ENCODE measurements around the gene ZNF763.
"Not testable (repeated sequence)": the region's sequence is repeated elsewhere in the genome, so short reads cannot be mapped to it uniquely, and the experiment has no call there.

ZNF763 gene

GRCh38 chr19:11964858-11965645, at the start of gene ZNF763:
Gene ZNF763, plus strand, starts transcription at chr19:11965040. Its CDS starts 169 bp downstream, at chr19:11965209.
- DNase-seq (ENCODE audit: low read depth) = peak; percentile 85

- no peak for DNase-seq (ENCODE audit: low read depth)
Observed at GRCh38 chr19:11921852-11922495, 42.9 kb upstream of the ZNF763 start.

GRCh38 chr19:11924886-11925650, 39.8 kb upstream of the ZNF763 start, which contains the start of gene ZNF700:
Gene ZNF700, plus strand, starts transcription at chr19:11925107. Its CDS starts 104 bp downstream, at chr19:11925211.
- DNase-seq (ENCODE audit: low read depth) = peak; percentile 93

GRCh38 chr19:11925651-11926187, 39.1 kb upstream of the ZNF763 start:
- DNase-seq (ENCODE audit: low read depth) = not testable (repeated sequence)

GRCh38 chr19:11927227-11927626, 37.6 kb upstream of the ZNF763 start:
- no peak for DNase-seq (ENCODE audit: low read depth)

GRCh38 chr19:11931051-11931450, 33.8 kb upstream of the ZNF763 start:
- peak; percentile 56 for DNase-seq (ENCODE audit: low read depth)

GRCh38 chr19:11931513-11931912, 33.3 kb upstream of the ZNF763 start:
- DNase-seq (ENCODE audit: low read depth) = no peak

GRCh38 chr19:11935829-11936228, 29.0 kb upstream of the ZNF763 start:
- DNase-seq (ENCODE audit: low read depth) = not testable (repeated sequence)

GRCh38 chr19:11938383-11938782, 26.5 kb upstream of the ZNF763 start:
- not testable (repeated sequence) for DNase-seq (ENCODE audit: low read depth)

- DNase-seq (ENCODE audit: low read depth) = not testable (repeated sequence)
Observed at GRCh38 chr19:11941361-11941887, 23.4 kb upstream of the ZNF763 start.

GRCh38 chr19:11942008-11942842, 22.6 kb upstream of the ZNF763 start:
- DNase-seq (ENCODE audit: low read depth) = no peak

GRCh38 chr19:11942843-11943108, 22.1 kb upstream of the ZNF763 start:
- DNase-seq (ENCODE audit: low read depth) = no peak

- no peak for DNase-seq (ENCODE audit: low read depth)
Observed at GRCh38 chr19:11944656-11945055, 20.2 kb upstream of the ZNF763 start.

- no peak for DNase-seq (ENCODE audit: low read depth)
Observed at GRCh38 chr19:11948646-11949045, 16.2 kb upstream of the ZNF763 start.

- peak; percentile 7 for DNase-seq (ENCODE audit: low read depth)
Observed at GRCh38 chr19:11949201-11949600, 15.6 kb upstream of the ZNF763 start.

GRCh38 chr19:11949614-11950080, 15.2 kb upstream of the ZNF763 start:
- not testable (repeated sequence) for DNase-seq (ENCODE audit: low read depth)

- DNase-seq (ENCODE audit: low read depth) = no peak
Observed at GRCh38 chr19:11950312-11950711, 14.5 kb upstream of the ZNF763 start.

- DNase-seq (ENCODE audit: low read depth) = peak; percentile 68
Observed at GRCh38 chr19:11963566-11964355, 1.1 kb upstream of the ZNF763 start.

- no peak for DNase-seq (ENCODE audit: low read depth)
Observed at GRCh38 chr19:11964496-11964857, 363 bp upstream of the ZNF763 start.

GRCh38 chr19:11970174-11970573, 5.3 kb downstream of the ZNF763 start:
- no peak for DNase-seq (ENCODE audit: low read depth)

Measured in EH (cell line).